GM21619 (cell line): Measurements from ENCODE around the gene SLC3A2.

Experiments used
- ATAC-seq: cut with Tn5 transposase; IDR thresholded peaks from one replicate; pipeline ENCODE4 v1.9.1; 2021; ENCODE audit not compliant: unreplicated experiment

The SLC3A2 gene

GRCh38 chr11:62909107-62909894, 28.6 kb downstream of the SLC3A2 start:
- no peak for ATAC-seq

DNA sequence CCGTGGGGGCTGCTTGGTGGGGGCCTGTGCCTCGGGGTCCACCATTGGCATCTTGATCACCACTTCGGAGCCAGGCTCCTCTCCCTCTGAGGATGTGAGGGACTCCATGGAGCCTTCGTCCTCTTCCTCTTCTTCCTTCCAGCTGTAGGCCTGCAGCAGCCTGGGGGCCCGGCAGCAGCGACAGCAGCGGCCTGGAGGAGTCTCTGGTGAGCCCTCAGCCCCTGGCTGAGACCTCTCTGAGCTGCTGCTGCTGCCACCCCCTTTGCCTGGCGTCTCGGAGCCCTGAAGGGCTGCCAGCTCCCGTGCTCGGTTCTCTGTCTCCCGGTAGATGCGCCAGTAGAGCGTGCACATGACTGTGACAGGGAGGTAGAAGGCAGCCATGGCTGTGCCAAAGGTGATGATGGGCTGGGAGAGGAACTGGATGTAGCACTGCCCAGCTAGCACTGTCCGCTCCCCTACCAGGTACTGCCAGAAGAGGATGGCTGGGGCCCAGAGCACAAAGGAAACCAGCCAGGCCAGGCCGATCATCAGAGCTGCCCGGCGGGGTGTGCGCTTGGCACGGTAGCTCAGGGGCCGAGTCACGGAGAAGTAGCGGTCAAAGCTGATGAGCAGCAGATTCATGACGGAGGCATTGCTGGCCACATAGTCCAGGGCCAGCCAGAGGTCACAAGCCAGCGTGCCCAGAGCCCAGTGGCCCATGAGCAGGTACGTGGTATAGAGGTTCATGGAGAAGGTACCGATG, 29.6 kb downstream of the SLC3A2 start:
- ATAC-seq: no peak

GRCh38 chr11:62911137-62912130, 30.7 kb downstream of the SLC3A2 start:
- no peak for ATAC-seq

- no peak for ATAC-seq
Measured at GRCh38 chr11:62912268-62912667, 31.6 kb downstream of the SLC3A2 start.

DNA sequence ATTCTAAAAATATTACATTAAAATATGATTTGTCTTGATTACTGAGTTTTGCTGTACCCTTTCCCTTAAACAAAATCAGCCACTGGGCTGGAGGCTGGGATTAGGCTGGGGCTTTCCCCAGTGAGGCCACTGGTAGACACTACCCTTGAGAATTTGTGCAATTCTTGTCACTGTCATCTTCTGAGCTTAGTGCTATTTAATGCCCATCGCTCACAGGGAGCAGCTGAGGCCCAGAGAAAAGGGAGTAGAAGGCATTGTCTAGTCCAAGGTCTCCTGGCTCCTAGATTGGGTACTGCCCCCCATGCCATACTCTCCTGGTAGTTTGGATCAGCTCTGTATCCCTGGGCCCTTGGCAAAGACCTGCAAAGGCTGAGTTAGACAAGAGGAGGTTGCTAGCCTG, 33.7 kb downstream of the SLC3A2 start:
- ATAC-seq: no peak

GRCh38 chr11:62917906-62918502, 37.3 kb downstream of the SLC3A2 start:
- no peak for ATAC-seq

DNA sequence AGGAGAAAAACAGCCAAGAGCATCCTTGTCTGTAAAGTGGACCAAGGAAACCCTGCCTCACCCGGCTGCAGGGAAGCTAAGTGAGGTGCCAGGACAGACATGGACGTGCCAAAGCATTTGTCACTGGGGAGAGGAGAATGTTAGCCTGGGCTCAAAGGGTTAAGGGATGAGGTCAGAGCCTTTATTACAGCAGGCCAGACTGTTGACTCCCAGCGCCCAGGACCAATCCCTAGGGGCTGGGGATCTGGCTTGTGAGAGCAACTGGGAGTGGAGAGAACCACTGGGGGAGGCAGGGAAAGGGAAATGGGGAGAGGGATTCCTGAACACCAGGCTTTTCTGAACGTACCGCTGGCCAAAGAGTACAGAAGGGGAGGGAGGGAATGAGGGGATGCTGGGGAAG, 37.8 kb downstream of the SLC3A2 start:
- no peak for ATAC-seq

- no peak for ATAC-seq
Measured at GRCh38 chr11:62919476-62919875, 38.8 kb downstream of the SLC3A2 start.

DNA sequence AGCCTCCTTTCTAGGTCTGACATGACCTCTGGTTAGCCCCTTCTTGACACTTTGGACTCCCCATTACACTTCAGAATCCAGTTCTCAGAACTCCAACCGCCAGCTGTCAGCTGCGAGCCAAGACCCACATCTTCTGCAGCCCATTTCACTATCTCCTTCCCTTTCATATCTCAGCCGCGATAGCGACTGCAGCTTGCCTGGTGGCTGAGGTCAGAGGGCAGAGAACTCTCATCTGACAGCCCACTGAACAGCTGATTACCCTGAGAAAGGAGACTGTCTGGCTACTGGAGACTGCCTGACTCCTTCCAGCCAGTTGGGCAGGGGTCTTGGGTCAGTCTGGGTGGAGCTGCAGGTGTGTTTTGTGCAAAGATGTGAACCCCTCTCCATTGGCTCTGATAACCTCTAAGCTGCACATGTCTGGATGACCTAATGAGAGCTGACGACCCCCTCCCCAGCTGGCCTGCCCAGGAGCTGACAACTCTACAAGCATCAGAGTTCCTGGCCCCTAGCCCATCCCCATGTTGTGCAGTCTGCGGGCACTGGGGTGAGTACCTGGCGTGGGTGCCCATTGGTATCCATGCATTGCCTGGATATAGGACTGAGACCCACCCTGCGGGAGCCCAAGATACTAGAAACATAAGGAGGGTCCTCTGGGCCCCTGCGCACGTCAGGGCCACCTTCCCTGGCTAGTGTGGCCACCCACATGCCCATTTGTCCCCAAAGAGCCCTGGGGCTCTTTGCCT, 39.4 kb downstream of the SLC3A2 start:
- no peak for ATAC-seq

- no peak for ATAC-seq
Measured at GRCh38 chr11:62921201-62921572, 40.5 kb downstream of the SLC3A2 start, which contains the start of gene CHRM1. Gene CHRM1, minus strand, starts transcription at chr11:62921363. Its CDS starts 10,263 bp downstream, at chr11:62911100.

DNA sequence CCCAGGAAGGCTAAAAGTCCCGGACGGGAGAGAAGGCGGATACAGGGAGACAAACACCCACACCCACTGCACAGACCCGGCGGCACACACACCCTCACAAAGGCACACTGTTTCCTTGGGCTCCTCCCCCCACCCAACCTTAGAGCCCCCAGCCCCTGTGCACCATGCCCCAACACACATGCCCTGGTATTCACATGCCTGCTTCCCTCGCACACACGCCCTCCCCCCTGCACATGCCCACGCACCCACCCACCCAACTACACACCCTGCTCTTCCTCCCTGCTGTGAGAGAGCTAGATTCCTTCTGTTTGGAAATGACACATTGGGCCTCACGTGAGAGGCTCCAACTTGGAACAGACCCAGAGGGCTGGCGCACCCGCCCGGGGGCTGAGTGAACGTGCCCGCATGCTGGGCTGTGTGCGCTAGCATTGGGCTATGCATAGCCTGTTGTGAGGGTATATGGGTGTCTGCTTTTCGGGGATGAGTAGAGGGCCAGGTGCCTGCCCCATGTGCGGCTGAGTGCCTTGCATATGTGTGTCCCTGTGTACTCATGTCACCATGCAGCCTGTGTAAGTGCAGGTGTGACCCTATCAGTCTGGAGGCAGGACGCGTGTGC, 41.0 kb downstream of the SLC3A2 start:
- ATAC-seq: no peak

DNA sequence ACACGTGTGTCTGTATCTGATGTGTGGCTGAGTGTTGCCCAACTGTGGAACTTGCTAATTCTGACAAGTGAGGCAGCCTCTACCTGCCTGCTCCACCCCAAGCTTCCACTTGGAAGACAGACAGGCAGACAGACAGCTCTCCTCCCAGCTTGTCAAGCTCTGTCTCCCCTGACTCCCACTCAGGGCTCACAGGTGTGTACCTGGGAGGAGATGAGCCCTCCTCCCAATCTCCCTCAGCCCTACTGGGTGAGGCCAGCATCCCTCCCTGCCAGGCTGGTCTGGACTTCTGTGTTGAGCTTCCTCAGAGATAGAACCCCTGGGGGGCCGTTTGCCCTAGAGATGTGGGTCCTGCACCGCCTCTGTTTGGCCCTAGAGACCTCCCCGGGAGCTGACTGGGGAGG, 41.5 kb downstream of the SLC3A2 start:
- no peak for ATAC-seq

DNA sequence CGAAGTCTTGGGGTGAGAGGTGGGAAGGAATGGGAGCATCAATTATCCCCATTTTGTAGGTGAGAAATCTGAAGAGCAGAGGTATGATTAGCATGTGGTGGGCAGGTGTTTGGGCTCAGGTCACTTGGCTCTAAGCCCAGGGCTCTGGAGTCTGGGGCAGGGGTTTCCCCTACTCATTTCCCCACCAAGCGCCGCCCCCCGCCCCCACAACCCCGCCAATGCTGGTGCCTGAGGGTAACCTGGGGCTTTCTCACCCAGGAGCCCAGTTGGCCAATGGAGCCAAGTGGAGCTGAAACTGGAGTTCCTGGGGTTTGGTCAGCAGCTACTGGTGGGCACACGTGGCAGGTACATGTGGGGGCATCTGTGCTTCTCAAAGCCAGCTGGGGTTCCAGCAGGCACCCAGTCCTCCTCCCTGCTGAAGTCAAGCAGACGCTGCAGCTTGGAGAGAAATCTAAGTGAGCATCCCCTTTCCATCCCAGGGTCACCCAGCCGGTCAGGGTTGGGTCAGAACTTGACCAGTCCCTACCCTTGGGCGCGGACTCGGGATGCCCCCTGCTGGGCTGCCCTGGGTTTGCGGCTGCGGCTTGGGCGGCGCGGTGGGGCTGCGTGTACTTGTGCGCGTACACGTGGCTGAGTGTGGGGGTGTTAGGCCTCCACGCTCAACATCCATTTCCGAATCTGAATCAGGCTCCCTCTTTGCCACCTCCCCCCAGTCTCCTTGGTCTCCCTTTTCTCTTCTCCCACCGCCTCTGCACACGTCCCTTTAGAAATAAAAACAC, 42.1 kb downstream of the SLC3A2 start:
- no peak for ATAC-seq

GRCh38 chr11:62923601-62924411, 43.1 kb downstream of the SLC3A2 start:
- ATAC-seq: no peak

DNA sequence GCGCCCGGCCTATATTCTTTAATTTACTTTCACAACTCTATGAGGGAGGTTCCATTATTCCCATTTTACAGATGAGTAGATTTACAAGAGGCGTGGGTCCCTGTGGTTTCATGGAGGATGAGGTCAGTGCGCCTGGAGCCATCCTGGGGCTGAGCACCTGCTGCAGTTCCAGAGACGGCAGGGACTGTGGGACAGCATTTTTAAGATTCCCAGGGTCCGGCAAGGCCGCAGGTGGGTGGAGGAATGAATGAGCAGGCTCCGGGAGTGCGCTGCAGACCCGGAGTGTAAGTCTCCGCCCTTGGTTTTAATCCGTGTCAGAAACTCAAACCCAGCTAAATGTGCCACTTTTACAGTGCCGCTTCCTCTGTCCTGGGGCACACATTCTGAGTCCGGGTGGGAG, 44.6 kb downstream of the SLC3A2 start:
- ATAC-seq: no peak

GRCh38 chr11:62925745-62926679, 45.3 kb downstream of the SLC3A2 start:
- ATAC-seq: no peak
